Measurements from ENCODE around the gene ZC3H18.

GRCh38 chr16:88581033-88581432, 10.8 kb downstream of the ZC3H18 start:
- TF ChIP-seq CTCF (conservative IDR thresholded peaks at IDR 0.05; ENCODE audit: low read depth, low read length) (no peak), EZH2 (IDR thresholded peaks at IDR 0.05; ENCODE audit: low read length, unreplicated experiment) (no peak), EZH2phosphoT487 (IDR thresholded peaks at IDR 0.05; ENCODE audit: borderline replicate concordance, low read length) (no peak)
